DMS114 treated with DMSO at 0.1 percent for 48 hours (cell line): ENCODE results near the gene ZDHHC14.
"Not testable (repeated sequence)": the region's sequence is repeated elsewhere in the genome, so short reads cannot be mapped to it uniquely, and the experiment has no call there.

Source experiments
- DNase-seq: peaks from one replicate; lab custom pipeline; 2025; ENCODE audit not compliant: unreplicated experiment; lab: John Stamatoyannopoulos, UW

Gene ZDHHC14

GRCh38 chr6:157548635-157549467, 167.9 kb downstream of the ZDHHC14 start:
- no peak for DNase-seq

- no peak for DNase-seq
Measured at GRCh38 chr6:157549468-157549745, 168.4 kb downstream of the ZDHHC14 start.

DNA sequence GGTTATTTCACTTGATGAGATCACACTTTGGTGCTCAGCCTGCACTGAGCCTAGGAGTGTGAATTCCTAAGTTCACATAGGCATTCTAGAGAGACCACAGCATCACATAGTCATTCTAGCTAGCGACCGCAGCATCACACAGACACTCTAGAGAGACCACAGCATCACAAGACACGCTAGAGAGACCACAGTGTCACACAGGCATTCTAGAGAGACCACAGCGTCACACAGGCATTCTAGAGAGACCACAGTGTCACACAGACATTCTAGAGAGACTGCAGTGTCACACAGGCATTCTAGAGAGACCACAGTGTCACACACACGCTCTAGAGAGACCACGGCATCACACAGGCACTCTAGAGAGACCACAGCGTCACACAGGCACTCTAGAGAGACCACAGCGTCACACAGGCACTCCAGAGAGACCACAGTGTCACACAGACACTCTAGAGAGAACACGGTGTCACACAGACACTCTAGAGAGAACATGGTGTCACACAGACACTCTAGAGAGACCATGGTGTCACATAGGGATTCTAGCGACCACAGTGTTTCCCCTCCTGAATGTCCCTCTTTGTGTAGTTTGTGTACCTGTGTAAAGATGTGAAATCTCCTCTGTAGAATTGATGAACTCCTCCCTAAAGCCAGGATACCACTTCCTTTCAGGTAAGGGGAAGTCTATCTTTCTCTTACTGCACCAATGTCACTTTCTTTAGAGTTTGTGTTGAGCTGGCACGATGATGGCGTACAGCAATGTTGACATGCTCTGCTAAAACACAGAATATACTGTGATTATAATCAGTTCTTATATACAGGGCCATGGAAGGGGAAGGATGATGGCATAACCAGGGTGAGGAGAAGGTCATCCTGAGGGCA, 169.4 kb downstream of the ZDHHC14 start:
- no peak for DNase-seq

- no peak for DNase-seq
Measured at GRCh38 chr6:157551041-157551832, 170.2 kb downstream of the ZDHHC14 start.

DNA sequence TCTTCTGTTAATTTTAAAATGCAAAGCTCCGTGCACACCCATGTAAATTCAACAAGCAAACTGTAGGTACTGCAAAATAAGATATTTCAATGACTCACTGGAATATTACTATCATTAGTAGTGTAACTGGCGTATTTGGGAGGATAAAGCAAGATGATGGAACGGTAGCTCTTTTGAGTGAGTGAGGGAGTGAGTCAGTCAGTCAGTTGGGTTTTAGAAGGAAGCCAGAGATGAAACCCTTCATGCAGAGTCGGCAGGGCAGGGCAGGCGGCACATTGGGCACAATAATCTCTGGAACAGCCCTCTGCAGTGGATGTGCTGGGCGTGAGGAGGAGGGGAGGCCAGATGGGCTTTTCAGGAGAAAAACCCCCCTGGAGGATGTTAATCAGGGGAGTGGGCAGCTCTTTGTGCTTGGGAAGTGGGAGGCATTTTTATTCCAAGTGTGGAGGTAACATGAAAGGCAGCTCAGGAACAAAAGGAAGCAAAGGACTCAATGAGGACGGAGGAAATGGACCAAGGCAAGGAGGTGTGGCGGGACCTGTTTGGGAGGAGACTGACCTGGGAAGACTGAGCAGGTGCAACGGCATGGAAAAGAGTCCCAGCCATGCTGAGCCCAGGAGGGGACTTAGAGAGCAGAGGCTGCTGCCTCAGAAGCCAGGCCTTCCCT, 171.2 kb downstream of the ZDHHC14 start:
- no peak for DNase-seq

GRCh38 chr6:157552820-157553485, 172.0 kb downstream of the ZDHHC14 start:
- DNase-seq = no peak

- no peak for DNase-seq
Measured at GRCh38 chr6:157554747-157555146, 173.8 kb downstream of the ZDHHC14 start.

DNA sequence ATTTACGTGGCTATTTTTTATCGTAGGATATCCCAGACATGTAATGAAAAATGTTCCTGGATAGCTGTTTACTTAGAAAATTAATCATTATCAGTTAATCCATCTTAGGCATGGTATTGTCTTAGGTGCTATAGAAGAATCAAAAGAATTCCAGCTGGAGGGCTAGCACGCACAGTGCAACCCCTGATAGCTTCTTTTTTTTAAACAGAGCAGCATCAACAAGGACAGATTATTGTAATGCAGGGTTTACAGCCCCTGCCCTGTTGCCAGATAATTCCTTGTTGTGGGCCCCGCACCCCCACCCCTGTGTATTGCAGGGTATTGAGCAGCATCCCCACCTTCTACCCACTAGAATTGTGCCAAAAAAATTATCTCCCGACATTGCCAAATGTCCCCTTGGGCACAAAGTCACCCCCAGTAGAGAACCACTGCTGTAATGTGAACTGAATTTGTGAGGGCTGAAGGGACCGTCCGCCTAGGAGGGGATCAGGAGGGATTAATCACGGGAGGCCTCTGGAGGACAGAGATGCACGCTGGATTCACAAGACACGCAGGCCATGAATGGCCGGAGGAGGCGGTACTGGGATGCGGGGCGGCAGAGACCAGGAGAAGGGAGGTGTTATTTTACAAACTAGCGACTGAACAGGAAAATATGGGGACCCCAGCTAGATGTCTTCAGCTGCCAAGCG, 174.6 kb downstream of the ZDHHC14 start:
- DNase-seq = no peak

DNA sequence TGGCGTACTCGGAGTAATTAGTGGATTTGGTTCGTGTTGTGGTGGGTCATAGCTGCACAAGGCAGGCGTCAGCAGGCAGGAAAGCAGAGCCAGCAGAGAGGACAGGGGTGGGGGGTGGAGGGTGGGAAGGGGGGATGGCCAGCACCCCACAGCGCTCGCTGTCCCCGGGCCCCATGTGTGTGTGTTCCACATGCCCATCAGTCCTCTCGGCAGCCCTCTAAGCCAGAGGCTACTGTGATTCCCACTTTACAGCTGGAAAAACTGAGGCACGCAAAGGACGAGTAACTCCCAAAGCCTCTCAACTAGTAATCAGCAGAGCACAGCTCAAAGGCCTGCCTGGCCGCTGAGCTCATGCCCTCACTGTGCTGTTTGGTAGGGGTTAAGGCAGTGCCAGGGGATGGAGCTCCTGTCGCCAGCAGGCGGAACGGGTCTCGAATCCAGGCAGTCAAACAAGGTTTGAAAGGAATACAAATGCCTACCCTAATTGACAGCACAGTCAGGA, 175.2 kb downstream of the ZDHHC14 start:
- DNase-seq = no peak

DNA sequence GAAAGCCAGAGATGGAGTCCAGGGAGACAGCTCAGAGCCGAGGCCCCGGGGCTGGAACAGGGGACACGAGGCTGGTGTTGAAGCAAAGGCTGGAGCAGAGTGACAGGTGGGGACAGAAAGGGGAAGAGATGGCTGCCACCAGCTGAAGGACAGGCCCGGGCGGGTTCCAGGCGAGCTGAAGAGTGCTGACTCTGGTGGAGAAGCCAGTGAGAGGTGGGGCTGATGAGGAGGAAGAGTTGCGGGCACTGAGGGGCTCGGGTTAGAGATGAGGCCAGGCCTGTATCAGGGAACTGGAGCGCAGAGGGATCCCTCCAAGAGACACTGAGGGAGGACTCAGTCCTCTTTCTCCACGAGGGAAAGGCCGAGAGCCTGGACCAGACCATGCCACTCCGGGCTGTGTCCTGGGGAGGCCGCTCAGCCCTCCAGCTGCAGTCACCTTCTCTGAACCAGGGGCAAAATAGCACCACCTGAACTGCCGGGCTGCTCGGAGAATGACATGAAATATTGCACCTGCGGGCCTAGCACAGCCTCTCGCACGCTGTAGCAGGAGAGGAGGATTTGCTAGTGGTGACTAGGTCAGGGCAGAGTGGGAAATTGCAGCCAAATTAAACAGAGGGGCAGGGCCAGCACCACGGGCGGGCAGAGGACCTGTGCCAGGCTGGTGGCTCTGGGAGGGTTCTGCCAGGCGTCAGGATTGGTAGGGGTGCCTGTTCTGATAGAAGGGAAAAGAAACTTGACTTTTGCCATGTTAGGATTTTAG, 175.9 kb downstream of the ZDHHC14 start:
- DNase-seq = no peak

DNA sequence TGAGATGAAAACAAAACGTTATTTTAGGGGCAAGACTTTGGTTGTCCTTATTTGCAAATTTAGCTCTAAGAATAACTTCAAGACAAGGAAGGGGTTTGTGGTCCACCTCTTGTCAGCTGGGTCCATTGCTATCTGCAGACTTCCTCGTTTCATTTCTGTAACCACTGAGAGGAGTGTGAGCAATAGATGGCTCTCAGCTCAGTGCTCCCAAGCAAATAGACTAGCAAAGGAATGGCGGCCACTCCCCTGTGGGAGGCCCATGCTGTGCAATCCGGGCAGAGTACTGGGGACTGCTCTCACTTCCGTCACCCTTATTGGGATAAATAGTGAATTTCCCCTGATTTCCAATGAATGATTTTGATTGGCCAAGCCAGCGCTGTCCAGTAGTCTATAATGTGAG, 176.6 kb downstream of the ZDHHC14 start:
- DNase-seq = no peak

DNA sequence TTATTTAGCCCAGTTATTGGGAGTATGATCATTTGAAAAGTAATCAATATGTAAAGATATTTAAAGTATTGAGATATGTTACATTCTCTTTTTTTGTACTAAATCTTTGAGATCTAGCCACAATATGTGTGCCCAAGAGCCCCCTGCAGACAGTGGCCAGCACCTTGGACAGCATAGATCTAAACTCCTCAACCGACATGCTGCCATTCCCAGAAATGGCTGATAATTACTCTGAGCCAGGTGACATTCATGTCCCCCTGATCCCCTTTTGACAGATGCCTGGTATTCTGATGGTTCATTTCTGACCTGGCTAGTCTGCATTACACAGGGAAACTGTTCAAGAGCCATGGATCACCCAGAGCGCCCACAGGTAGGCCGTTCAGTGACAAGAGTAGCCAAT, 177.1 kb downstream of the ZDHHC14 start:
- no peak for DNase-seq

DNA sequence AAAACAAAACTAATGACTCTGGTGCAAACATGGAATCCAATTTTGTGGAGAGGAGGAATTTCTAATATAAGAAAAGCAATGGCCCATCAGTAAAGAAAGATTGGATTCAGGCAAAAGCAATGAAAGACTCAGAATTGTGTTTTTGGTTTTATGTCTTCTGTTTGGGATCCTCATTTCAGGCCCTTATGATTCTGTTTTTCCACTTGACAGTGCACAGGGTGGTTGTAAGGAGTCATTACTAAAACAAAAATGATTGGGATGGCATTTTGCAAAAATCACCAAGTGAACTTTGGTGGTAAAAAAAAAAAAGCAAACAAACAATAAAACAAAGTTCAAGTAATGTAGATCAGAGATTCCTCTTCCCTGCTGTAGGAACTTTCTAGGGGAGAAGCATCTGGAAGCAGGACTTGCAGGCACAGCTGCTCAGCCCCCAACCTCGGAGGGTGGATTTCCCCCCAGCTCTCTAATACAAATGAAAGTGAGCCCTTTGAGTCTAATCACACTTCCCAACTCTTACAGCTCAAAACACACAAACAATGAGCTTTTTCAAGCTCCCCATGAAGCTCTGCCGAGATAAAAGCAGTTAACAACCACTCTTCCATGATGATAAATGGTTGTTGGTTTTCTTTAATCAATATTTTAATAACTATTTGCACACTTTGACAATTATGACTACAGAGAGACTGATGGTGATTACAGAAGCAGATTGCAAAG, 177.7 kb downstream of the ZDHHC14 start:
- DNase-seq = no peak

DNA sequence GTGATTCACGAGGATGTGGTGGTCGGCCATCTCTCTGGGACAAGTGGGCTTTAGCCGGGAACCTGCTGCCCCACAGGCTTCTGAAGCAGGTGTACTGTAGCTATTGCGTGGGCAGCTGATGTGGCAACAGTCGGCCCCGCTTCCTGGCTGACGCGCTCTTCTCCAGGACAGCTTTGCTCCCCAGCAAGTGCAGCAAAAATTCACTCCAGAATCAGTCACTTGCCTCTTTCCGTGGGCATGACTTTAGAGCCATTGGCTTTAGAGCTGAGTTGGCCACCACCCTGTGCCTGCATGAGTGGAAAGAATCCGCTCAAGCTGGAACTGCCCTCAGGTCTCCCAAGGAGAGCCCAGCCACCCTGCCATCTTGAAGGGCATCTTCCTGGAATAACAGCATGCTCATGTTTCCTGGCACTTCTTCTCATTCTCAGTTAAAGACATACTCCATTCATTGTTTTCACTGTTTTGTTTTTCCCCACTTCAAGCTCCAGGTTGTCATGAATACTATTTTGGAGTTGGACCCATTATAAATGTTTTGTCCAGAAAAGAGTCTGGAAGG, 178.3 kb downstream of the ZDHHC14 start:
- no peak for DNase-seq

DNA sequence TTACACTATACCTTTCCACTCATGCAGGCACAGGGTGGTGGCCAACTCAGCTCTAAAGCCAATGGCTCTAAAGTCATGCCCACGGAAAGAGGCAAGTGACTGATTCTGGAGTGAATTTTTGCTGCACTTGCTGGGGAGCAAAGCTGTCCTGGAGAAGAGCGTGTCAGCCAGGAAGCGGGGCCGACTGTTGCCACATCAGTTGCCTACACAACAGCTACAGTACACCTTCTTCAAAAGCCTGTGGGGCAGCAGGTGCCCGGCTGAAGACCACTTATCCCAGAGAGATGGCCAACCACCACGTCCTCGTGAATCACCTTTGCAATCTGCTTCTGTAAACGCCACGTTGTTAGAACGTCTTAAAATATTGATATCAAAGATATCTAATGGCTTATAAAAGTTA, 179.1 kb downstream of the ZDHHC14 start:
- DNase-seq = not testable (repeated sequence)

- DNase-seq = no peak
Measured at GRCh38 chr6:157560691-157561413, 179.9 kb downstream of the ZDHHC14 start.

- DNase-seq = no peak
Measured at GRCh38 chr6:157561414-157561790, 180.4 kb downstream of the ZDHHC14 start.
